ENCODE data around the gene SPATA7. TPM values are rescaled to one million over a fixed set of nuclear protein-coding genes. Genes with fewer than 3 reads are reported as not detected.

Gene SPATA7
- total RNA-seq, 1 experiment from 2014 or later: 5.3 TPM

- no peak overlapping the region for H2BK120ac ChIP-seq (ENCODE audit: low read depth, low read length, poor library complexity, severe bottlenecking)
- H3K27me3 Mint-ChIP-seq (ENCODE audit: low read depth): no peaks in the 10 kb centered on the region
- H3K23me2 ChIP-seq (ENCODE audit: insufficient read length, low read depth, low read length, poor library complexity, severe bottlenecking): no peaks in the 10 kb centered on the region
- no peak overlapping the region for H3K56ac ChIP-seq (ENCODE audit: insufficient read length, low read depth, low read length)
- no peak overlapping the region for H2AFZ ChIP-seq (ENCODE audit: low read length)
- TF ChIP-seq, protein P1, sequence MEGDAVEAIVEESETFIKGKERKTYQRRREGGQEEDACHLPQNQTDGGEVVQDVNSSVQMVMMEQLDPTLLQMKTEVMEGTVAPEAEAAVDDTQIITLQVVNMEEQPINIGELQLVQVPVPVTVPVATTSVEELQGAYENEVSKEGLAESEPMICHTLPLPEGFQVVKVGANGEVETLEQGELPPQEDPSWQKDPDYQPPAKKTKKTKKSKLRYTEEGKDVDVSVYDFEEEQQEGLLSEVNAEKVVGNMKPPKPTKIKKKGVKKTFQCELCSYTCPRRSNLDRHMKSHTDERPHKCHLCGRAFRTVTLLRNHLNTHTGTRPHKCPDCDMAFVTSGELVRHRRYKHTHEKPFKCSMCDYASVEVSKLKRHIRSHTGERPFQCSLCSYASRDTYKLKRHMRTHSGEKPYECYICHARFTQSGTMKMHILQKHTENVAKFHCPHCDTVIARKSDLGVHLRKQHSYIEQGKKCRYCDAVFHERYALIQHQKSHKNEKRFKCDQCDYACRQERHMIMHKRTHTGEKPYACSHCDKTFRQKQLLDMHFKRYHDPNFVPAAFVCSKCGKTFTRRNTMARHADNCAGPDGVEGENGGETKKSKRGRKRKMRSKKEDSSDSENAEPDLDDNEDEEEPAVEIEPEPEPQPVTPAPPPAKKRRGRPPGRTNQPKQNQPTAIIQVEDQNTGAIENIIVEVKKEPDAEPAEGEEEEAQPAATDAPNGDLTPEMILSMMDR (conservative IDR thresholded peaks at IDR 0.05): no peak
- no peak overlapping the region for H3K23ac ChIP-seq (ENCODE audit: insufficient read length, low read depth, low read length)
- no peak overlapping the region for H3K9ac ChIP-seq (ENCODE audit: extremely low read depth, insufficient read length, low read length)
- no peak overlapping the region for H2AK5ac ChIP-seq (ENCODE audit: insufficient read length, low read length)
- H3K4me1 ChIP-seq (ENCODE audit: insufficient read depth, low read length): no peaks in the 10 kb centered on the region; the same call in 1 of the 2 replicates
- H3K4me3 Mint-ChIP-seq: no peak overlapping the region
- no peaks in the 10 kb centered on the region for H3K27me3 ChIP-seq (ENCODE audit: insufficient read depth, low read length)
- no peak overlapping the region for H3K27ac ChIP-seq (ENCODE audit: insufficient read length, low read depth, low read length)
- H4K91ac ChIP-seq (ENCODE audit: insufficient read length, low read depth, low read length): no peak overlapping the region
- no peaks in the 10 kb centered on the region for H3K79me1 ChIP-seq (ENCODE audit: insufficient read depth, low read depth, low read length, poor library complexity, severe bottlenecking)
- no peak overlapping the region for H3K4ac ChIP-seq (ENCODE audit: low read depth, low read length)
- H3K36me3 Mint-ChIP-seq (ENCODE audit: insufficient read depth in 1 of 3, low read depth in 3 of 3): peaks cover 10 to 43% (median 41%) of the 10 kb centered on the region in 3 experiments
- H4K20me1 ChIP-seq (ENCODE audit: control insufficient read depth, insufficient read depth, insufficient read length): peaks cover 2% of the 10 kb centered on the region
- H3K9me3 Mint-ChIP-seq: no peaks in the 10 kb centered on the region
- no peak for DNase-seq
- WGBS (ENCODE audit: extremely low coverage, insufficient read length, low lambda C conversion rate): no CpG with 5 or more reads among the region's 7 CpGs
- H3K4me1 Mint-ChIP-seq: peaks cover 42 to 45% of the 10 kb centered on the region in 2 experiments
- no peak overlapping the region for H2BK20ac ChIP-seq (ENCODE audit: low read depth, low read length, poor library complexity, severe bottlenecking)
- H3T11ph ChIP-seq (ENCODE audit: low read length): no peak overlapping the region
- H3K27ac Mint-ChIP-seq: peak overlapping the region; percentile 45 to 90 (median 82)
- H2BK12ac ChIP-seq (ENCODE audit: insufficient read length, low read depth, low read length): no peak overlapping the region
- no peak overlapping the region for H4K8ac ChIP-seq (replicated peaks; ENCODE audit: insufficient read length, low read depth, low read length)
- no peak overlapping the region for H2BK15ac ChIP-seq (ENCODE audit: low read depth, low read length)
- no peak overlapping the region for H3K4me2 ChIP-seq (ENCODE audit: insufficient read depth, insufficient read length, low read length)
- no peak overlapping the region for H4K5ac ChIP-seq (ENCODE audit: insufficient read length, low read depth, low read length)
- no peak overlapping the region for H2BK5ac ChIP-seq (ENCODE audit: insufficient read length, low read length)
- H3K9me3 ChIP-seq (ENCODE audit: control insufficient read depth, low read depth, low read length): no peaks in the 10 kb centered on the region
- H3K18ac ChIP-seq (ENCODE audit: insufficient read length, low read depth, low read length): no peak overlapping the region
- H3K14ac ChIP-seq (ENCODE audit: insufficient read depth, low read length): no peak overlapping the region
- no peaks in the 10 kb centered on the region for H3K79me2 ChIP-seq (ENCODE audit: insufficient read depth, low read length)
Observed at GRCh38 chr14:88481794-88482193, 96.3 kb downstream of the SPATA7 start.

Data from H9 (cell line).